ENCODE results near the gene IER5.

Gene IER5

DNA sequence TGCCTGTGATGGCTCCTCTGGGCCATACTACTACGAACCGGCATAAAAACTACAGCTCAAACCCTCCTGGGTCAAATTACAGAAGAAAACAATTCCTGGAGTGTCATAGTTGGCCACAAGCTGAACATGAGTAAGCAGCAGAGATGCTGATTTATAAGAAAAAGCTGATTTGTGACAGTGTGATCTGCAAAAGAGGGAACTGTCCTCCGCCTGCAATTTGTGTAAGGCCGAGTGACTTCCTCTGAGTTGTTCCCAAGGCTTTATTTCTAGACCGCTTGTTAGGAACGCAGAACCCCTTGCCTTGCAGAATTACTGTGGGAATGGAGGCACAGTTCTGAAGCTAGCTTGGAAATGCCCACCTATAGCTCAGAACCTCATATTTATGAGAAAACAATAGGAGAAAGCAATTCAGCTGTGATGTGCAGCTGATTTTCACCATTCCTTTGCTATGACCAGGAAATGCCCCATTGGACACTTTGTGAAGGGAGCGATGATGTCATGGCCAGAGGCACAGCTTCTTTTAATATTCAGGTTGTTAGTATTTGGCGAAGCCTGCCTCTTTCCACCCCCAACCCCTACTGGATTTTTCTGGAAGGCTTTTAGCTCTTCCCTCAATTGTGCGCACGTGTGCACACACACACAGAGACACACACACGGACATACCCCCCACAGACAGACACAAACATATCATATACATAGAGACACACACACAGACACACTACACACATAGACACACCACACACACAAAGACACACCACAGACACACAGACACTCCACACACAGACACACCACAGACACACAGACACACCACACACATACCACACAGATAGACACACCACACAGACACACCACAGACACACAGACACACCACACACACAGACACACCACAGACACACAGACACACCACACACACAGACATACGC, 47.6 kb downstream of the IER5 start:
- DNase-seq, result no peak

DNA sequence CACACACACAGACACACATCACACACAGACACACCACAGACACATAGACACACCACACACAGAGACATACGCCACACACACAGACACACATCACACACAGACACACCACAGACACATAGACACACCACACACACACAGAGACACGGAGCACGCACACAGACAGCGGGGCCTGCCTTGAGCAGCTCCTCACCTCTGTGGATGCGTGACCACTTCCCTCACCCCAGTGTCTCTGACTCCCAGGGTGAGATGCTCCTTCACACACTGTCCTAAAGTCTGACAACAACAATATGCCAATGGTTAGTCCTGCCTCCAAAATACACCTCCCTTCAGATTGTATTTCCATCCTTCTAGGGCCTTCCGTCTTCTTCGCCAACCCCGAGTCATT, 48.2 kb downstream of the IER5 start:
- DNase-seq, result no peak

- DNase-seq, result no peak
Observed at GRCh38 chr1:181137217-181137743, 48.8 kb downstream of the IER5 start.

GRCh38 chr1:181139631-181140061, 51.1 kb downstream of the IER5 start:
- DNase-seq, result no peak

DNA sequence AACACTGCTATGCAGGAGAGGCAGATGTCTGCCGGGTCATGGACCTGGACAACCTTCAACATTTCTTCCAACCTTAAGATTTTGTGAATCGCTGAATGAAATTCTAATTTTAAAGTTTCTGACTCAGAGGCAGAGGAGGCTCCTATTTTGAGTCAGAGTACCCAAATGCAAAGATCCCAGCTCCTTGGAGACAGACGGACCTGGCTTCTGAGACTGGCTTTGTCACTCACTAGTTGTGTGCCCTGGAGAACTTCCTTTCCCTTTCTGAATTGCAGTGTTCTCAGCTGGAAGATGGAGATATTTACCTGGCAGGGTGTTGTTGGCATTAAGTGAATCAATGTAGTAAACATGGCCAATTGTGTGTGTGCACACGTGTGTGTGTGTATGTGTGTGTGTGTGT, 51.9 kb downstream of the IER5 start:
- DNase-seq, result no peak

GRCh38 chr1:181140891-181141290, 52.4 kb downstream of the IER5 start:
- DNase-seq, result no peak

DNA sequence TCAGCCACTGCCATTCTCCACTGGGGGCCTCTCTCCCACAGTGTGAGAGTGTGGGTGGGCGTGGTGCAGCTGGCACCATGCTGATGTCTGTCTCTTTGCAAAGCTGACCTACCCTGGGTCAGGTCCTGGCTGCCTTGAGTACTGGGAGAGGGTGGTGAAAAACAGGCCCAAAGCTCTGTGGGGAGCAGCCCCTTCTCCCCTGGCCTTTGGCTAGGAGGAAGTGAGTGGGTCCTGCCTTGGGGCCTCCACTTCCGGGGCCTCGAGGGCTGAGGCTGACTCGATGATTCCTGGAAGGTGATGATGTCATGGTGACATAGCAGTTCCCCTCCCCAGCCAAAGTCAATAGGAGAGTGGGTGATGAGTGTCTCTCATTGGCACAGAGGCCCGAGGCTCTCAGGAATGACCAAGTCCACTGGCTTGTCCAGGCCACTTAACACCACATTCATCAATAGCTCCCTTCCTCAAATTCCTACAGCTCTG, 53.0 kb downstream of the IER5 start:
- peak; percentile 56 to 60 for DNase-seq
